KOPT-K1 (cell line): Measurements from ENCODE around the gene PAX5.

ENCODE experiments used
- H3K27ac ChIP-seq: fragments of 200-600 bp; sonication (generic); 2 replicates; pipeline ENCODE4 v1.5.1; 2016; ENCODE audit warnings: antibody characterized with exemption, mild to moderate bottlenecking, low read depth, low read length; ENCODE audit not compliant: poor library complexity, severe bottlenecking
- H3K36me3 ChIP-seq: fragments of 200-600 bp; sonication (generic); 2 replicates; pipeline ENCODE4 v1.5.1; 2017; ENCODE audit warnings: antibody characterized with exemption, mild to moderate bottlenecking, low read length, moderate library complexity; ENCODE audit not compliant: insufficient read depth
- H3K9me3 ChIP-seq: fragments of 200-600 bp; sonication (generic); 2 replicates; pipeline ENCODE4 v1.5.1; 2017; ENCODE audit warnings: antibody characterized with exemption, low read length, mild to moderate bottlenecking; ENCODE audit not compliant: insufficient read depth, poor library complexity, severe bottlenecking

PAX5 gene

GRCh38 chr9:37046683-37047082, 12.6 kb upstream of the PAX5 start:
- Histone ChIP-seq H3K27ac (no peak overlapping the region), H3K36me3 (no peaks in the 10 kb centered on the region), H3K9me3 (no peaks in the 10 kb centered on the region)

- H3K36me3 ChIP-seq: no peaks in the 10 kb centered on the region
- H3K9me3 ChIP-seq: peaks cover 4% of the 10 kb centered on the region
- H3K27ac ChIP-seq: no peak overlapping the region
Measured at GRCh38 chr9:37042421-37042820, 8.4 kb upstream of the PAX5 start.

GRCh38 chr9:37040508-37041127, 6.5 kb upstream of the PAX5 start:
- H3K27ac ChIP-seq: no peak overlapping the region
- H3K36me3 ChIP-seq: no peaks in the 10 kb centered on the region
- H3K9me3 ChIP-seq: peaks cover 4% of the 10 kb centered on the region

GRCh38 chr9:37038943-37039464, 4.9 kb upstream of the PAX5 start:
- no peaks in the 10 kb centered on the region for H3K36me3 ChIP-seq
- peaks cover 9% of the 10 kb centered on the region for H3K9me3 ChIP-seq
- no peak overlapping the region for H3K27ac ChIP-seq

GRCh38 chr9:37038302-37038942, 4.4 kb upstream of the PAX5 start:
- Histone ChIP-seq H3K36me3 (no peaks in the 10 kb centered on the region), H3K9me3 (peaks cover 9% of the 10 kb centered on the region), H3K27ac (no peak overlapping the region)

GRCh38 chr9:37037503-37038301, 3.6 kb upstream of the PAX5 start:
- peaks cover 9% of the 10 kb centered on the region for H3K9me3 ChIP-seq
- H3K36me3 ChIP-seq: no peaks in the 10 kb centered on the region
- H3K27ac ChIP-seq: no peak overlapping the region

- Histone ChIP-seq H3K36me3 (no peaks in the 10 kb centered on the region), H3K27ac (no peak overlapping the region), H3K9me3 (peaks cover 9% of the 10 kb centered on the region)
Measured at GRCh38 chr9:37036776-37037502, 2.9 kb upstream of the PAX5 start.

- Histone ChIP-seq H3K27ac (no peak overlapping the region), H3K9me3 (peaks cover 9% of the 10 kb centered on the region), H3K36me3 (no peaks in the 10 kb centered on the region)
Measured at GRCh38 chr9:37036371-37036775, 2.3 kb upstream of the PAX5 start.

GRCh38 chr9:37035648-37036370, 1.7 kb upstream of the PAX5 start:
- peaks cover 9% of the 10 kb centered on the region for H3K9me3 ChIP-seq
- H3K27ac ChIP-seq: no peak overlapping the region
- no peaks in the 10 kb centered on the region for H3K36me3 ChIP-seq

- Histone ChIP-seq H3K9me3 (peaks cover 9% of the 10 kb centered on the region), H3K36me3 (no peaks in the 10 kb centered on the region), H3K27ac (no peak overlapping the region)
Measured at GRCh38 chr9:37034938-37035647, 1.0 kb upstream of the PAX5 start.

- H3K27ac ChIP-seq: no peak overlapping the region
- peaks cover 9% of the 10 kb centered on the region for H3K9me3 ChIP-seq
Measured at GRCh38 chr9:37034305-37034937, 353 bp upstream of the PAX5 start.

GRCh38 chr9:37033141-37033540, 927 bp downstream of the PAX5 start:
- no peaks in the 10 kb centered on the region for H3K36me3 ChIP-seq
- H3K9me3 ChIP-seq: peaks cover 9% of the 10 kb centered on the region
- H3K27ac ChIP-seq: no peak overlapping the region

More at GRCh38 chr9:37034305-37034937, 353 bp upstream of the PAX5 start:
- no peaks in the 10 kb centered on the region for H3K36me3 ChIP-seq

GRCh38 chr9:37032713-37033112, 1.4 kb downstream of the PAX5 start:
- H3K27ac ChIP-seq: no peak overlapping the region
- no peaks in the 10 kb centered on the region for H3K36me3 ChIP-seq
- H3K9me3 ChIP-seq: peaks cover 6% of the 10 kb centered on the region
